ENCODE measurements around the gene ATP5PD.

Gene ATP5PD

GRCh38 chr17:75046407-75047289 lies at the start of gene ATP5PD, which contains the start of gene KCTD2:
TSS of gene ATP5PD (minus strand) at chr17:75046969. CDS start at chr17:75042650, 4,319 bp downstream.
TSS of gene KCTD2 (plus strand) at chr17:75047225. CDS start at chr17:75047251, 26 bp downstream.
- in situ Hi-C loops (cut with MboI; ENCODE audit: low sequenced_read_pairs), result no loop called here

GRCh38 chr17:75096082-75096625 lies 49.4 kb upstream of the ATP5PD start:
- in situ Hi-C loops (cut with MboI; ENCODE audit: low sequenced_read_pairs), result no loop called here

DNA sequence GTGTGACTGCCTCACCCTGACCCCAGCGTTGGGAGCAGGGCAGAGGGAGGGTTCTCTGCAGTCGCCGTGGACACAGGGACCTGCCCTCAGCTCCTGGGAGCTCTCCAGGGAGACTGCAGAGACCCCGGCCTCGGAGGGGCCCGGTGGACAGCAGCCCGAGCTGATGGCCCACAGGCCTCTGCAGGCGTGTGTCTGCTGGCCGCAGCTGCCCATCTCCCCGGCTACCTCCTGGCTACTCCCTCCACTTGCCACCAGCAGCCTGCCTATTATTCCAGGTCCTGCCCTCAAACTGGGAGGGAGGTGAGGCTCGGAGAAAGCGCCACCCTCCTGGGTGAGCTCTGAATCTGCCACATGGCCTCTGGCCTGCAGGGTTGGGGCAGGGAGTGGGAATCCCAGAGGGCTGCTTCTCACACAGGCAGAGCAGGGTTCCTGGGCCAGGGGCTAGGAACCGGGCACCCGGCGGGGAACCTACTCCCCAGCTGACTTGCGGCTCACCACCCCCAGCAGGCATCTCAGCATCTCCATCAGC lies 48.2 kb upstream of the ATP5PD start:
- in situ Hi-C loops (cut with MboI; ENCODE audit: low sequenced_read_pairs), result no loop called here

DNA sequence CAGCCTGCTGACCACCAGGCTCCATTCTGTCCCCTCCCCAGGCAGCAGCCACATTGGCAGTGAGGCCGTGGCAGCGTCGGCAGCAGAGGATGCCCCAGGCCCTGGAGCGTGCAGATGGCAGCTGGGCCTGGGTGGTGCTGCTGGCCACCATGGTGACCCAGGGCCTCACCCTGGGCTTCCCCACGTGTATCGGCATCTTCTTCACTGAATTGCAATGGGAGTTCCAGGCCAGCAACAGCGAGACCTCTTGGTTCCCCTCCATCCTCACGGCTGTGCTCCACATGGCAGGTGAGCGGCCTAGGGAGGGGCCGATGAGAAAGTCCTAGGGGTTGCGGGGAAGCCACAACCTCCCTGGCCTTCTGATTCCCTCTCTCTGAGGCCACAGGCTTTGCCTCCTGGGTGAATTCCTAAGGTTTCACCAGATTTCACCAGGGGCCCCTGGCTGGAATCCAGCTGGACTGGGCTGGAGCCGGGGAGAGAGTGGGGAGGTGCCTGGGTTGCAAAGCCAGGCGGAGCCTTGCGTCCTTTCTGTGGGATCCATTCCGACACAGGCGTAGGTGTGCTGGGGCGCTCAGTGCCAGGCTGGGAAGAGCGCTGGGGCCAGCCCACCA lies 46.9 kb upstream of the ATP5PD start:
- in situ Hi-C loops (cut with MboI; ENCODE audit: low sequenced_read_pairs), result no loop called here

DNA sequence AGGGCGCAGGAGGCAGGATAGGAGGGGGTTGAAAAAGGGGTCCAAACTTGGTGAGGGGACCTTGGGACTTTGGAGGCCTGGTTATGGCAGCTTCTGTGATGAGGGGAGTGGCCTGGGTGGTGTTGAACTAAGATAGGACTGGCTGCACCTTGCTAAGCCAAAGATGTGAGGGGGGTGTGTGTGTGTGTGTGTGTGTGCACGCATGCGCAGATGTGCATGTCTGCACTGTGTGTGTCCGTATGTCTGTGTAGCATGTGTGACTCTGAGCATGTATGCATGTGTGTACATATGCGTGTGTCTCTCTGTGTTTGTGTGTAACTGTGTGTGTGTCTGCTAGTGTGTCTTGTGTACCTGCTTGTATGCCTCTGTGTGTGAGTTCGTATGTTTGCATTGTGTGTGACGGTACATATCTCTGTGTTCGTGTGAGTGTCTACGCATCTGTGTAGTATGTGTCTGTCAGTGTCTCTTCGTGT lies 45.1 kb upstream of the ATP5PD start:
- in situ Hi-C loops (cut with MboI; ENCODE audit: low sequenced_read_pairs), result no loop called here

DNA sequence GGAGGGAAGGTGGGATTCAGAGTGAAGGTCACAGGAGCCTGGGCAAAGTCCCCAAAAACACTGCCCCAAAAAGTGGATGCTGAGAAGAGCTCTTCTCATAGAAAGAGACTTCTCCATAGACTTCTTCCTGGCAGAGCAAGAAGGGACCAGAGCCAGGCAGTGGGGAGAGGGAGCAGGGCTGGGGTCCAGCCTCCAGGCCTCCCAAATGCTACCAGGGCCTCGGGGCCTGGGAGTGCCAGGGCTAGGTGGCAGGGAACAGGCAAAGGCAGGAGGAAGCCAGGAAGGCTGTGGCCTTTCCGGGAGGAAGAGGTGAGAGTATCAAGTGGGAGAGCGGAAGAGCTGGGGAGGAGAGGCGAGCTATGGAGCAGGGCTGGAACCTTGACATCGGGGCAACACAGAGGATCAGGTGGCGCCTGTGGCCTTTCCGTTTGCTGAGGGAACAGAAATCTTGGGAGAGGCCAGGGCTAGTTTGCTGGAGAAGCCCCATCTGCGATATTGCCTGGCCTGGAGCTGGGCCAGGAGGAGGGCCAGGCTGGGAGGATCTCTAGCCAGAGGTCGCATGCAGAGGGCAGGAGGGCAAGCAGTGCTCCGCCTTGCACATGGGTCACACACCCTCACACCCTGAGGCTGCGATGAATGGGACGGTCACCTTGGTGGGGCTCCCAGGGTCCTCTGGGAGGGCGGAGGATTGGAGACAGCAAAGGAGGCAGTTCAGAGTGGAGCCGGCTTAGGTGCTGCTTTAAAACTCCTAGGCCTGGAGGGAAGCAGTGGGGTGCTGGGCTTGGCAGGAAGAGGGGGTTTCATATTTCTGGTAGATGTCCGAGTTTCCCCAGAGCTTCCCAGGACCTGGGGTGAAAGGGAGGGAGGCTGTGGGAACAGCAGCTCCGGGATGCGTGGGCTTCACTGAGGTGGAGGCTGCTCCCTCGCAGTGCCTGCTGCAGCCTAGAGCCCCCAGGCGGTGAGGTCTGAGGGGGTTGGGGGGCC lies 44.4 kb upstream of the ATP5PD start:
- in situ Hi-C loops (cut with MboI; ENCODE audit: low sequenced_read_pairs), result no loop called here

DNA sequence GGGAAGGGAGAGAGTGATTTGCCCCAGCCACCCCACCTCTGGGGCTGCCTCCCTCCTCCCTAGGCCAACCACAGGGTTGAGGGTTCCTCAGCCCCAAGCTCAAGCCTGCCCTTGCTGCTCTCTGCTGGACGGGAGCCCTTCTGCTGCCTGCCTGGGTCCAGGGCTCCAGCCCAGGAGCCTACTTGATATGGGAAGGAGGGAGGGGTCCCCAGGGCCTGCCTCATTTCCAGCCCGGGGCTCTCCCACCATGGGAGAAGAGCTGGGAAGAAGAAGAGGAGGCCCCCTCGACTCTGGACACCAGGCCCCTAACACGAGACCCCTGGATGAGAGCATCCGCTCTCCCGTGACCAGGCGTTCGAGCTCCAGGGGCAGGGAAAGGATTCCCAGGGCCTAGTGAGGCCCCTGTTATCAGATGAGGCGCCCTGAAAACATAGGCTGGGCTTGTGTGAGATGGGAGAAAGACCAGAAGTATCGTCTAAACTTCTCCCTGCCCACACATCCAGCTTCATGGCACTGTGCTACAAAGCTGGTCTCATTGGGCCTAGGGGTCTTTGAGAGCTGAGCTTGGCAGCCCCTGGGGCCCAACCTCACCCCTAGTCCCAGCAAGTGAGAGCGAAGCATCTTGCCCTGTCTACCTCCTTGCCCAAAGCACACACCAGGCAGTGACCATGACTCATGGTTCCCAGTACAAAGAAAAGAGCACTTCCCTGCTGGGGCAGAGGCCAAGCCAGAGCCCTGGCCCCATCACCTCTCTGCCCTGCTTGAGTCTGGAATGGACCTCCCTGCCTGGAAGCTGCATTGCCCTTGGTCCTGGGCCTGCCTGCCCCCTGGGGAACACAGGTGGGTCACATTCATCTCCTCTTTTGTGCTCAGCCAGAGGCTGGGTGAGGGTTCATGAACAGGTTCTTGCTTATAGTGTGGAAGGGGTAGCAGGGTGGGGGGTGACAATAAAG lies 42.0 kb upstream of the ATP5PD start:
- in situ Hi-C loops (cut with MboI; ENCODE audit: low sequenced_read_pairs), result no loop called here

DNA sequence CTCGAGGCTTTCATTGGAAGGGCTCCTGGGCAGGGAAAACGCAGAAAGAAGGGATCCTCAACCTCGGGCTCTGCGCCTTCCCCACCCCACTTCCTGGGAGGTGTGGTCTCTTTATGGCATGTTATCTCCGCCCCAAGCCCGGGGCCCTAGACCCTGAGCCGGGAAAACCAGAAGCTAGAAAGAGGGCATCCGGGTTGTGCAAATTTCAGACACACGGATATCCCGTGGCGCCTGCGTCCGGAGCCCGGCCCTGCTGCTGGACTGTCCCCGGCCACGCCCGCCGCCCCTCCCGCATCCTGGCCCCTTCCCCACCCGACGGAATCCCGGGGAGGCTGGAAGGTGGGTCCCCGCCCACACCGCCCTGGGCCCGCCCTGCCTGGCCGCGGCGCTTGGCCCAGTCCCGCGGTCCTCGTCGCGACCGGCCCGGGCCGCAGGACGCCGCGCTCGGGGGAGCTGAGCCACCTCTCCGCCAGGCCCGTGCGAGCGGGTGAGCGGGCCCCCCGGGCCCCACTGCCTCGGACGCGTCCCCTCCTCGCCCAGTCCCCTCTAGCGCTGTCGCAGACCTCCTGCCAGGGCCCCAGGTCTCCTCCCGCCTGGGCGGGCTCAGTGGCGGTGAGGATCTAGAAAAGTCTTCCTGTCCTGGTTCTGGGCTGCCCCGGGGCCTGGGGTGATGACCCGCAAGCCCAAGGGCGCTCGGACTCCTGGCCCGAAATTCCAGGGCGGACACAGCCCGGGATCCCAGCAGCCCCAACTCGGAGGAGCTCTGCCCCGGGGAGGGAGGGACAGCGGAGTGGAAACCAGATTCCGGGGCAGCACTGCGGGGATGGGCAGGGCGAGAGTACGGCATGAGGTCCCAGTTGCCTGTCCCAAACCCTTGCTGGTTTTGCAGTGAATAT lies 41.0 kb upstream of the ATP5PD start, which contains the start of gene SLC16A5:
Gene SLC16A5, plus strand, starts transcription at position 397 of the 896 bp plus-strand sequence. CDS start 5,683 bp downstream, outside the sequence.
- in situ Hi-C loops (cut with MboI; ENCODE audit: low sequenced_read_pairs), result no loop called here

- in situ Hi-C loops (cut with MboI; ENCODE audit: low sequenced_read_pairs), result no loop called here
These were observed 40.4 kb upstream of the ATP5PD start for GRCh38 chr17:75087182-75087557.

DNA sequence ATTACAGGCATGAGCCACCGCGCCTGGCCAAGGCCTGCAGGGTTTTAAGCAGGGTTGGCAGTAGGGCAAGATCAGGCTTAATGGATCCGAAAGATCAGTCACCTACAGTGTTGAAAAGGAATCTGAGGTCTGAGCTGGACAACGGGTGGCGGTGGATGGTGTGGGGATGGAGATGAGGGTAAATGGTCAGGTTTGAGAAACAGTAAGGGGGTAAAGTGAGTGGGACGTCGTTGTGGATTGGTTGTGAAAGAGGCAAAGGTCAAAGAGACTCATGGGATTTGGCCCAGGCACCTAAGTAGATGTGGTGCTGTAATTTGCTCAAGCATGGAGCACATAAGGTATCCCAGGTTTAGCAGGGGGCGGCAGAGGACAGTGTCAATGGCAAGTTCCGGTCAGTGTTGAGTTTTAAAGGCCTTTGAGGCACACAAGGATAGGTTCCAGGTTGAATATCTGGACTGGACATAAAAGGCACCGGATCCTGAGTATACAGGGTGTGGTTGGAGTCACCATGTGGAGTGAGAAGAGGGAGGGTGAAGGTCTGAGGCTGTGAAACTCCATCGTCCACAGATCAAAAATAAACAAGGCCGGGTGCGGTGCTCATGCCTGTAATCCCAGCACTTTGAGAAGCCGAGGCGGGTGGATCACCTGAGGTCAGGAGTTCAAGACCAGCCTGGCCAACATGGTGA lies 39.9 kb upstream of the ATP5PD start:
- in situ Hi-C loops (cut with MboI; ENCODE audit: low sequenced_read_pairs), result no loop called here

GRCh38 chr17:75084039-75084660 lies 37.4 kb upstream of the ATP5PD start:
- in situ Hi-C loops (cut with MboI; ENCODE audit: low sequenced_read_pairs), result no loop called here

DNA sequence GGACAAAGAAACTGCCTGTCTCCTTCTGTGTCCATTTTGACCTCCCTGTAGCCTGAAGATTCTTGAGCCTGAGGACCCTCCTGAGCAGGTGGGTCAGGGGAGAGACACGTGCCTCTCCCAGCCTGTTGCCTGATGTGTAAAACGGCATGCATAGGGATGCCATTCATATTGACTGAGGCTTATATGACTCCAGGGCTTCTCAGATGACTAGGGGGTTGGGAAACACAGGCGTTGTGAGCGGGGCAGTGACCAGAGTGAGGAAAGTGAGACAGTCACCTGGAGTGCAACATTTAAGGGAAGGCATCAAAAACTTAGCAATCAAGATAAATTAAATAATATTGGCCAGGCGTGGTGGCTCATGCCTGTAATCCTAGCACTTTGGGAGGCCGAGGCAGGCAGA lies 35.9 kb upstream of the ATP5PD start:
- in situ Hi-C loops (cut with MboI; ENCODE audit: low sequenced_read_pairs), result no loop called here

- in situ Hi-C loops (cut with MboI; ENCODE audit: low sequenced_read_pairs), result no loop called here
These were observed 35.1 kb upstream of the ATP5PD start for GRCh38 chr17:75081611-75082540.

- in situ Hi-C loops (cut with MboI; ENCODE audit: low sequenced_read_pairs), result no loop called here
These were observed 32.2 kb upstream of the ATP5PD start for GRCh38 chr17:75079023-75079373.

DNA sequence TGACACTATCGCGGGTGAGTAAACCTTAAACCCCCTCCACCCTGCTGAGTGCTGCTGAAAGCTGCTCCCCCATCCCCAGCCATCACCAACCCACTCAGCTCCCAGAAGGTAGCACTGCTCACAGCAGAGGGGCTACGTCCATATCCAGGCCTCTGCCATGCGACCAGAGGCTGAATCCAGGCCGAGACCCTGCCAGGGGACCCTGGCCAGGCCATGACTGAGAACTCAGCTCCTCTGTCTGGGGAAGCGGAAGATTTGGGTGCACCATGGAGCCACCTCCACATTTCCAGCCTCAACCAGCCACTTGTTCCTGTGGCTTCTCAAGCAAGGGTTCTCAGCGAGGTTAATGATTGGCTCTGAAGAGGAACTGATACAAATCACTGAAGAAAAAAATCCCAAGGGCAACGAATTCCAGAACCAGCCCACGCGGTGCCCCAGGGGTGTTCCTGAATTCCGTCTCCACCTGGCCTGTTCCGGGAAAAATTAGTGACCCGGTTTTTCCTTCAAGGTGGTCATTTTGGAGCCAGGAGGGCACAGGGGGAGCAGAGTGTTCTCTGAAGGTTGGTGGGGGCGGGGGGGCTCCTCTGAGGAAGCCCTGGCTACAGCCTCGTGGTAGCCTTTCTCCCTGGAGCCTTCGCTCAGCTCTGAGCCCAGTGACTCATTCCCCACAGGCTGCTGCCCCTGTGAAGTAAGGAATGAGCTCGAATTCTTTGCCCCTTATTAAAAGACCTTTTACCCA lies 31.7 kb upstream of the ATP5PD start:
- in situ Hi-C loops (cut with MboI; ENCODE audit: low sequenced_read_pairs), result no loop called here
